Osteoblast (primary cell): ENCODE results near the gene PPM1A. TPM values are rescaled to one million over a fixed set of nuclear protein-coding genes. Genes with fewer than 3 reads are reported as not detected.
A peak's percentile ranks its signal among the peaks of the same experiment; 100 is the strongest.

Experiments
- DNase-seq: peaks from one replicate; pipeline ENCODE4 v3.0.0; 2011; ENCODE audit warnings: low spot score, mixed read lengths; ENCODE audit not compliant: insufficient read length; ENCODE audit errors: missing footprints
- H2AFZ ChIP-seq: 2 replicates; pipeline ENCODE4 v1.6.0; 2011; ENCODE audit warnings: mild to moderate bottlenecking, low read length
- H3K27ac ChIP-seq: 2 replicates; pipeline ENCODE4 v1.5.1; 2011; ENCODE audit warnings: mild to moderate bottlenecking, low read depth, low read length, moderate library complexity
- H3K27me3 ChIP-seq: 2 replicates; pipeline ENCODE4 v1.6.0; 2012; ENCODE audit warnings: mild to moderate bottlenecking, control low read depth, inconsistent platforms, low read length, moderate library complexity; ENCODE audit not compliant: insufficient read depth
- H3K36me3 ChIP-seq: 2 replicates; pipeline ENCODE4 v1.5.1; 2011; ENCODE audit warnings: mild to moderate bottlenecking, low read length, control low read depth, moderate library complexity; ENCODE audit not compliant: insufficient read depth
- H3K4me1 ChIP-seq: 2 replicates; pipeline ENCODE4 v1.5.1; 2011; ENCODE audit warnings: mild to moderate bottlenecking, low read length, control low read depth, moderate library complexity; ENCODE audit not compliant: insufficient read depth
- H3K4me2 ChIP-seq: 2 replicates; pipeline ENCODE4 v1.6.0; 2011; ENCODE audit warnings: mild to moderate bottlenecking, low read length; ENCODE audit not compliant: insufficient read depth
- H3K4me3 ChIP-seq: fragments of 200-600 bp; sonication (generic); 3 replicates; pipeline ENCODE4 v1.5.1; 2012; ENCODE audit warnings: mild to moderate bottlenecking, low read length, inconsistent platforms; ENCODE audit not compliant: insufficient read depth
- H3K79me2 ChIP-seq: 2 replicates; pipeline ENCODE4 v1.6.0; 2012; ENCODE audit warnings: mild to moderate bottlenecking, low read length, control low read depth, inconsistent platforms; ENCODE audit not compliant: insufficient read depth
- H3K9me3 ChIP-seq: 2 replicates; pipeline ENCODE4 v1.5.1; 2011; ENCODE audit warnings: low read depth, low read length, control low read depth
- H4K20me1 ChIP-seq: 2 replicates; pipeline ENCODE4 v1.6.0; 2012; ENCODE audit warnings: mild to moderate bottlenecking, low read length, control low read depth; ENCODE audit not compliant: insufficient read depth
- total RNA-seq: library from RNA; depleted of rRNA; stranded (reverse); fragments of >200 nt; gene quantifications from 2 replicates; pipeline ENCODE4 v1.2.3, GENCODE V29; 2012
- TF ChIP-seq, protein P1 (sequence below): IDR thresholded peaks from 2 replicates; pipeline ENCODE4 v1.5.1; 2011; ENCODE audit warnings: mild to moderate bottlenecking, low read depth, low read length, moderate library complexity; ENCODE audit errors: extremely low read depth

Gene PPM1A
- total RNA-seq, 1 donor: 36.6 TPM

DNA sequence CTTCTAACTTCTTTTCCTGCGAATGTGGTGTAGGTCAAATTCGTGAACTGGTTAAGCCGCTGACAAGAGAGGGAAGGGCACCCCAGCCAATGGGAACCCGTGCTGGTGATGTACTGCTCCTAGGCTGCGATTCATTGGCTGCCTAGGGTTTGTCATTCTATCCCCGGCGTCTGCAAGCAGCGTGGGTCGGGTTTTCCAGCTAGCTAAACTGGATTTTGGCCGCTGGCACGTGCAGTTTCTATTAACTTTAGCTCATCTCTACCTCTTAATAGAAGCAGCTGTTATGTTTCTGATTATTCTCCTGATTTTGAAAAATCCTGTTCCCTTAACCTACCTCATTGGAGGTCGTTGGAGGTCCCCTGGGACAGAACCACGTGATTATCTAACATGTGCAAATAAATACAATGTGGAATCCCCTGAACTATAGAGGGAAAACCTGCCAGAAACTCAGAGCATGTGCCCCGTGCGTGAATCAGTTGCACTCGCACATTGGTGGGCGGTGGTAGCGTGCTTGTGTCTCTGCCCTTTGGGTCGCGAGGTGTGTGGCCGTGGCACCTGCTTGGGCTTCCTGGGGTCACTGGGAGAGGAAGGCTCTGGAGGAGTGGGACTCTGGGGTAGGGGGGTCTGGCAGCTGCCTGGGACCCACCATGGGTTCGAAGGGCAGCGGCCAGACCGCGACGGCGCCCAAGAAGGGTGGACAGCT lies 876 bp upstream of the PPM1A start:
- Histone ChIP-seq H3K4me2 (peak overlapping the region; percentile 95), H3K9me3 (no peaks in the 10 kb centered on the region), H3K36me3 (no peaks in the 10 kb centered on the region), H4K20me1 (peaks cover 29% of the 10 kb centered on the region), H3K27ac (peak overlapping the region; percentile 96), H3K4me3 (peak overlapping the region; percentile 80), H2AFZ (peak overlapping the region; percentile 97), H3K27me3 (peaks cover 3% of the 10 kb centered on the region), H3K79me2 (peaks cover 34% of the 10 kb centered on the region), H3K4me1 (peaks cover 17% of the 10 kb centered on the region)
- TF ChIP-seq, protein P1, sequence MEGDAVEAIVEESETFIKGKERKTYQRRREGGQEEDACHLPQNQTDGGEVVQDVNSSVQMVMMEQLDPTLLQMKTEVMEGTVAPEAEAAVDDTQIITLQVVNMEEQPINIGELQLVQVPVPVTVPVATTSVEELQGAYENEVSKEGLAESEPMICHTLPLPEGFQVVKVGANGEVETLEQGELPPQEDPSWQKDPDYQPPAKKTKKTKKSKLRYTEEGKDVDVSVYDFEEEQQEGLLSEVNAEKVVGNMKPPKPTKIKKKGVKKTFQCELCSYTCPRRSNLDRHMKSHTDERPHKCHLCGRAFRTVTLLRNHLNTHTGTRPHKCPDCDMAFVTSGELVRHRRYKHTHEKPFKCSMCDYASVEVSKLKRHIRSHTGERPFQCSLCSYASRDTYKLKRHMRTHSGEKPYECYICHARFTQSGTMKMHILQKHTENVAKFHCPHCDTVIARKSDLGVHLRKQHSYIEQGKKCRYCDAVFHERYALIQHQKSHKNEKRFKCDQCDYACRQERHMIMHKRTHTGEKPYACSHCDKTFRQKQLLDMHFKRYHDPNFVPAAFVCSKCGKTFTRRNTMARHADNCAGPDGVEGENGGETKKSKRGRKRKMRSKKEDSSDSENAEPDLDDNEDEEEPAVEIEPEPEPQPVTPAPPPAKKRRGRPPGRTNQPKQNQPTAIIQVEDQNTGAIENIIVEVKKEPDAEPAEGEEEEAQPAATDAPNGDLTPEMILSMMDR: no peak
- peak; percentile 99 for DNase-seq

- Histone ChIP-seq H3K36me3 (no peaks in the 10 kb centered on the region), H3K4me1 (peaks cover 17% of the 10 kb centered on the region), H3K27me3 (no peaks in the 10 kb centered on the region), H3K4me2 (peak overlapping the region; percentile 83), H3K4me3 (peak overlapping the region; percentile 80), H3K9me3 (no peaks in the 10 kb centered on the region), H3K27ac (peak overlapping the region; percentile 61), H2AFZ (peak overlapping the region; percentile 50), H4K20me1 (peaks cover 42% of the 10 kb centered on the region), H3K79me2 (peaks cover 48% of the 10 kb centered on the region)
- TF ChIP-seq, protein P1: no peak
- peak; percentile 97 for DNase-seq
Measured at GRCh38 chr14:60249321-60250256, 568 bp downstream of the PPM1A start.

DNA sequence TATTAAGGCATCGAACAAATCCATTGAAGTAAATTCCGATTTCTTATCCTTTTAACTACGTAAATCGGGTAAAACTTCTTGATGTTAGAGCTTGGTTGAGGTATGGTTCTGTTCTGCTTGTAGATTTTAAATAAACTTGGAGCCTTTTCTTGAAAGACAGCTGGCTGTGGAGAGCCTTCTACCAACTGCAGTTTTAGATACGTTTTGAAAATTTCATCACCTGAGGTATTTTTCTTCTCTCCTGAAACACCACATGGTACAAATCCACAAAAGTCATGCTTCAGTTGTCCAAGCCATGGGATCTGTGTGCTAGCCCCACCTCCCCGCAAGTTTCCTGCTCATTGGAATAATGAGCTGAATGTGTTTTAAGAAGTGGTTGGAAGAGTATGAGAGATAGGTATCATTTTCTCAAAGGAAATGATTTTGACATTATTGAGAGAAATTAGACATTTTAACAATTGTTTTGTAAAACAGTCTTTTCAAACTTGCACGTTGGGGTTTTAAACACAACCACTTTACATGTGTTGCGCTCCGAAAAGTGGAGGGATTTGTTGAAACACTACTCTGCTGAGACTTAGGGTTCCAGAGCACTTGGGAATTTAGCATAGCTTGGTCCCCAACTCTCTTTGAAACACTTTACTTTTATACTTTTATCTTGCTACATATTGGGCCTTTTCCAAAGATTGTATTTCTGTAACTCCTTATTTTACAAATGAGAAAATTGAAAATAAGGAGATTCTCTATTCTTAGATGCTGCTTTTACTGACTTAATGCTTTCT lies 1.4 kb downstream of the PPM1A start:
- H3K27ac ChIP-seq: peak overlapping the region; percentile 61
- peaks cover 46% of the 10 kb centered on the region for H4K20me1 ChIP-seq
- H3K79me2 ChIP-seq: peaks cover 54% of the 10 kb centered on the region
- H2AFZ ChIP-seq: peak overlapping the region; percentile 50
- H3K27me3 ChIP-seq: no peaks in the 10 kb centered on the region
- DNase-seq: peak; percentile 73
- peak overlapping the region; percentile 83 for H3K4me2 ChIP-seq
- no peaks in the 10 kb centered on the region for H3K9me3 ChIP-seq
- peak overlapping the region; percentile 80 for H3K4me3 ChIP-seq
- TF ChIP-seq, protein P1: no peak
- no peaks in the 10 kb centered on the region for H3K36me3 ChIP-seq
- H3K4me1 ChIP-seq: peaks cover 17% of the 10 kb centered on the region
